ENCODE measurements around the gene HADHB. TPM values are rescaled to one million over a fixed set of nuclear protein-coding genes. Genes with fewer than 3 reads are reported as not detected.

Gene HADHB
- total RNA-seq, 1 experiment from 2014 or later: 41.3 TPM

DNA sequence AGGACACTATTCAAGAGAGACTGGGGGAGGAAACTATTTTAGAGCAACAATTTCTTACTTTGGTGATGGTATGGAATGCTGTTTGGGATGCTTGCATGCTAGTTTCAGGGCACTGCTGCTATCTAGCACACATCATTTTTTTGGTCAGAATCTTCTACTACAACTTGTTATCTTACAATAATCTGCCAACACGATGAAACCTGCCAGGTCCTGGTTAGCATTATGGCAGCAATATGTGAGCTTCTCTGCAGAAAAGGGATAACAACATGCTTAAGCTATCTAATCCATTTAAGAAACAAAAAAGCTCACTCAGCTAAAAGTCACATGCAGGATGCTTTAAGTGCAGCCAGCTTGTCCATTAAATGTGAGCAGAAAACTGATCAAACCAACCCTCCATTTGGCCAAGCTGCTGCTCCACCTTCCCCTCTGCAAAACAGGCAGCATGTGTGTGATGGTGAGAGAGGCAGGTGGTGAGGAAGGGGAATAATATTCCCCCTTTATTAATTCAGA, 41.7 kb upstream of the HADHB start:
- no CpG with 5 or more reads among the region's 1 CpG for WGBS (ENCODE audit: extremely low coverage, insufficient read length, low lambda C conversion rate)
- Histone ChIP-seq H3K9ac (ENCODE audit: extremely low read depth, insufficient read length, low read length) (no peak overlapping the region), H3K4me2 (ENCODE audit: insufficient read depth, insufficient read length, low read length) (no peak overlapping the region), H3K23ac (ENCODE audit: insufficient read length, low read depth, low read length) (no peak overlapping the region), H4K8ac (replicated peaks; ENCODE audit: insufficient read length, low read depth, low read length) (no peak overlapping the region), H2BK12ac (ENCODE audit: insufficient read length, low read depth, low read length) (no peak overlapping the region), H3K4me1 (ENCODE audit: insufficient read depth, low read length) (no peaks in the 10 kb centered on the region), H3K27me3 (ENCODE audit: insufficient read depth, low read length) (no peaks in the 10 kb centered on the region), H4K5ac (ENCODE audit: insufficient read length, low read depth, low read length) (no peak overlapping the region), H3K79me1 (ENCODE audit: insufficient read depth, low read depth, low read length, poor library complexity, severe bottlenecking) (no peaks in the 10 kb centered on the region), H4K91ac (ENCODE audit: insufficient read length, low read depth, low read length) (no peak overlapping the region), H2AK5ac (ENCODE audit: insufficient read length, low read length) (no peak overlapping the region), H2BK15ac (ENCODE audit: low read depth, low read length) (no peak overlapping the region), H3T11ph (ENCODE audit: low read length) (no peak overlapping the region), H3K4ac (ENCODE audit: low read depth, low read length) (no peak overlapping the region), H3K9me3 (ENCODE audit: control insufficient read depth, low read depth, low read length) (no peaks in the 10 kb centered on the region), H4K20me1 (ENCODE audit: control insufficient read depth, insufficient read depth, insufficient read length) (no peaks in the 10 kb centered on the region), H3K18ac (ENCODE audit: insufficient read length, low read depth, low read length) (no peak overlapping the region), H2BK5ac (ENCODE audit: insufficient read length, low read length) (no peak overlapping the region), H3K56ac (ENCODE audit: insufficient read length, low read depth, low read length) (no peak overlapping the region), H2BK20ac (ENCODE audit: low read depth, low read length, poor library complexity, severe bottlenecking) (no peak overlapping the region), H3K14ac (ENCODE audit: insufficient read depth, low read length) (no peak overlapping the region), H2BK120ac (ENCODE audit: low read depth, low read length, poor library complexity, severe bottlenecking) (no peak overlapping the region), H3K79me2 (ENCODE audit: insufficient read depth, low read length) (no peaks in the 10 kb centered on the region), H3K27ac (ENCODE audit: insufficient read length, low read depth, low read length) (no peak overlapping the region), H2AFZ (ENCODE audit: low read length) (no peak overlapping the region), H3K23me2 (ENCODE audit: insufficient read length, low read depth, low read length, poor library complexity, severe bottlenecking) (no peaks in the 10 kb centered on the region)
- no peak for DNase-seq
- Mint-ChIP-seq H3K36me3 (ENCODE audit: insufficient read depth in 1 of 3, low read depth in 3 of 3) (peaks cover 7 to 57% (median 41%) of the 10 kb centered on the region in 3 experiments; a peak in 5 of 7 replicates), H3K27me3 (ENCODE audit: low read depth) (no peaks in the 10 kb centered on the region), H3K27ac (peak overlapping the region in 2 of 3 experiments; percentile 21 to 44; a peak in 3 of 7 replicates), H3K9me3 (no peaks in the 10 kb centered on the region), H3K4me1 (peaks cover 7 to 9% of the 10 kb centered on the region in 2 experiments), H3K4me3 (no peak overlapping the region)
- TF ChIP-seq, protein P1, sequence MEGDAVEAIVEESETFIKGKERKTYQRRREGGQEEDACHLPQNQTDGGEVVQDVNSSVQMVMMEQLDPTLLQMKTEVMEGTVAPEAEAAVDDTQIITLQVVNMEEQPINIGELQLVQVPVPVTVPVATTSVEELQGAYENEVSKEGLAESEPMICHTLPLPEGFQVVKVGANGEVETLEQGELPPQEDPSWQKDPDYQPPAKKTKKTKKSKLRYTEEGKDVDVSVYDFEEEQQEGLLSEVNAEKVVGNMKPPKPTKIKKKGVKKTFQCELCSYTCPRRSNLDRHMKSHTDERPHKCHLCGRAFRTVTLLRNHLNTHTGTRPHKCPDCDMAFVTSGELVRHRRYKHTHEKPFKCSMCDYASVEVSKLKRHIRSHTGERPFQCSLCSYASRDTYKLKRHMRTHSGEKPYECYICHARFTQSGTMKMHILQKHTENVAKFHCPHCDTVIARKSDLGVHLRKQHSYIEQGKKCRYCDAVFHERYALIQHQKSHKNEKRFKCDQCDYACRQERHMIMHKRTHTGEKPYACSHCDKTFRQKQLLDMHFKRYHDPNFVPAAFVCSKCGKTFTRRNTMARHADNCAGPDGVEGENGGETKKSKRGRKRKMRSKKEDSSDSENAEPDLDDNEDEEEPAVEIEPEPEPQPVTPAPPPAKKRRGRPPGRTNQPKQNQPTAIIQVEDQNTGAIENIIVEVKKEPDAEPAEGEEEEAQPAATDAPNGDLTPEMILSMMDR (conservative IDR thresholded peaks at IDR 0.05): no peak

Measured in H9 (cell line).